ENCODE data around the gene ASL. TPM values are rescaled to one million over a fixed set of nuclear protein-coding genes. Genes with fewer than 3 reads are reported as not detected.

The ASL gene
- total and polyA plus RNA-seq, 9 of the 15 experiments (the other 6 are each of a cell fraction or from before 2014, with no cell fraction given) = 2.6 to 67.0 (median 33.3) TPM

- TF ChIP-seq IRF2 (CRISPR knock-in tag; IDR thresholded peaks at IDR 0.05) = no peak
- TF ChIP-seq NCOA6 (IDR thresholded peaks at IDR 0.05) = no peak
- TF ChIP-seq PCBP1 (IDR thresholded peaks at IDR 0.05; ENCODE audit: low read depth, low read length, poor library complexity, severe bottlenecking) = peak; percentile 59
- 0 out of 2 replicates have a peak, but pooled peaks have one; percentile 9 for TF ChIP-seq CHD2 (IDR thresholded peaks at IDR 0.05; ENCODE audit: low read depth, low read length)
- TF ChIP-seq CHCHD3 (CRISPR knock-in tag; IDR thresholded peaks at IDR 0.05) = no peak
- no peak for TF ChIP-seq PTTG1 (tag; IDR thresholded peaks at IDR 0.05; ENCODE audit: low read depth)
- TF ChIP-seq CAMTA2 (CRISPR knock-in tag; conservative IDR thresholded peaks at IDR 0.05) = no peak
- TF ChIP-seq CCAR2 (IDR thresholded peaks at IDR 0.05; ENCODE audit: low read depth, low read length) = no peak
- no peak for TF ChIP-seq MTA2 (IDR thresholded peaks at IDR 0.05; ENCODE audit: low read depth)
- TF ChIP-seq RAD21 (CRISPR knock-in tag; conservative IDR thresholded peaks at IDR 0.05 in 1 of 2, IDR thresholded peaks at IDR 0.05 in 1 of 2) = peak; percentile 22 to 30; a peak in 3 of 4 replicates
- no peak for TF ChIP-seq FOXM1 (IDR thresholded peaks at IDR 0.05; ENCODE audit: low read depth)
- peak; percentile 79; the same call in 1 of the 2 replicates for TF ChIP-seq FOXM1 (CRISPR knock-in tag; IDR thresholded peaks at IDR 0.05; ENCODE audit: low read depth)
- no peak for TF ChIP-seq ZNF398 (CRISPR knock-in tag; IDR thresholded peaks at IDR 0.05)
- TF ChIP-seq ZNF224 (CRISPR knock-in tag; IDR thresholded peaks at IDR 0.05) = no peak
- TF ChIP-seq HNRNPH1 (optimal IDR thresholded peaks at IDR 0.05; ENCODE audit: low read depth, low read length) = no peak
- TF ChIP-seq GABPB1 (CRISPR knock-in tag; IDR thresholded peaks at IDR 0.05) = peak; percentile 79; the same call in 1 of the 2 replicates
- no peak for TF ChIP-seq ZNF124 (CRISPR knock-in tag; IDR thresholded peaks at IDR 0.05)
- no peak for TF ChIP-seq ZNF830 (CRISPR knock-in tag; IDR thresholded peaks at IDR 0.05)
- peak; percentile 60 for TF ChIP-seq MIER1 (IDR thresholded peaks at IDR 0.05; ENCODE audit: low read depth)
- no peak for TF ChIP-seq ADNP (tag; IDR thresholded peaks at IDR 0.05)
- TF ChIP-seq TBP (optimal IDR thresholded peaks at IDR 0.05; ENCODE audit: low read depth, low read length) = peak; percentile 62
- TF ChIP-seq NFE2 (IDR thresholded peaks at IDR 0.05; ENCODE audit: low read depth) = 0 out of 2 replicates have a peak, but pooled peaks have one; percentile 5
- TF ChIP-seq ZNF717 (CRISPR knock-in tag; IDR thresholded peaks at IDR 0.05) = no peak
- TF ChIP-seq SNRNP70 (optimal IDR thresholded peaks at IDR 0.05; ENCODE audit: low read depth, low read length) = no peak
- TF ChIP-seq PRMT5 (CRISPR knock-in tag; IDR thresholded peaks at IDR 0.05) = no peak
- 0 out of 2 replicates have a peak, but pooled peaks have one; percentile 44 for TF ChIP-seq IRF1 (CRISPR knock-in tag; IDR thresholded peaks at IDR 0.05; ENCODE audit: borderline replicate concordance)
- TF ChIP-seq RBM17 (IDR thresholded peaks at IDR 0.05; ENCODE audit: borderline replicate concordance, low read depth, low read length) = no peak
- no peak for TF ChIP-seq TCF15 (CRISPR knock-in tag; IDR thresholded peaks at IDR 0.05)
Observed at GRCh38 chr7:66114743-66115649, 39.4 kb downstream of the ASL start, which contains the start of gene CRCP (continued).

Data from K562 (cell line).